ENCODE measurements around the gene GATA1.
A peak's percentile ranks its signal among the peaks of the same experiment; 100 is the strongest.

GATA1 gene

DNA sequence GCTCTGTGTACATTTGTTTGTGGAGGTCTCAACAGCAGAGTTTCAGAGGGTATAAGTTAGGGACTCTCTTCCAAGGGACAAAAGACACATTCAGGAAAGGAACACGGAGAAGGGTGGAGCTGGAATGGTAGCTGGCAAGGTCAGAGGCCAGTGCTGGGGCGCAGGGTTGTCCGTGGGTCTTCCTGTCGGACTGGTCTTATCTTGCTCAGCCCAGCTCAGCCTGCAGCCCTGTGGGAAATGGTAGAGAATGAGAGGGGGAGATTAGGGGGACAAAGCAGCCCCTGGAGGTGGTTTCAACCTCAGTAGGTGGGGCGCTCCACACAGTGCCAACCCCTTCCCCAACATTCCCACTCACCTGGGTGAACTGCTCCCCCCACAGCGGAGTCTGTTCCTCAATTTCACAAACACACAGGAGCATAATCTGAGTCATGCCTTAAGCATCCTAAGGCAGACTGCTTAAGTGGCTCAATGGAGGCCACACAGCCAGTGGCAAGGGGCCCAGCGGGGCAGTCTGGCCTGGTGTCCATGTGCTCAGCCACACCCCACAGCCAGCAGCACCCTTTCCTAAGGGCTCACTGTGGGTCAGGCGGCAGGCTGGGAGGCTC lies 8.6 kb downstream of the GATA1 start:
- no peak overlapping the region for H3K4me3 ChIP-seq
- no peak overlapping the region for H3K27ac ChIP-seq
- DNase-seq (ENCODE audit: low spot score): no peak
- no peak for TF ChIP-seq CTCF (IDR thresholded peaks at IDR 0.05)

DNA sequence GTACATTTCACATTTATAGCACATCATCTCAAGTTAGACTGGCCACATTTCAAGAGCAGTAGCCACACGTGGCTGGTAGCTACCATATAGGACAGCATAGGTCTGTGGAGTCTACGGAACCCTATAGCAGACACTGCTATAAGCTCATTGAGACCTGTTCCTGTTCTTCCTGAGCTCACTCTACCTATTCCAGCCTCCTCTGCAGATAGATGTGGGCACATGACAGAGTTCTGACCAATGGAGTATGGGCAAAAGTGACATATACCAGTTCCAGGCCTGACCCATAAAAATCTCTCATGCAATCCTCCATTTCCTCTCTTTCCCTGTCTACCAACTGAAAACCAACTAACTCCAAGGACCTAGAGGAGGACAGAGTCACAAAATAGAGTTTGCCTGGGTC lies 11.9 kb downstream of the GATA1 start:
- Histone ChIP-seq H3K27ac (no peak overlapping the region), H3K4me3 (no peak overlapping the region)
- no peak for TF ChIP-seq CTCF (IDR thresholded peaks at IDR 0.05)
- DNase-seq (ENCODE audit: low spot score): no peak

GRCh38 chrX:48800574-48801279 lies 14.3 kb downstream of the GATA1 start:
- Histone ChIP-seq H3K27ac (peak overlapping the region; percentile 77 to 92), H3K4me3 (peak overlapping the region; percentile 74)
- DNase-seq (ENCODE audit: low spot score): no peak
- TF ChIP-seq CTCF (IDR thresholded peaks at IDR 0.05): no peak

DNA sequence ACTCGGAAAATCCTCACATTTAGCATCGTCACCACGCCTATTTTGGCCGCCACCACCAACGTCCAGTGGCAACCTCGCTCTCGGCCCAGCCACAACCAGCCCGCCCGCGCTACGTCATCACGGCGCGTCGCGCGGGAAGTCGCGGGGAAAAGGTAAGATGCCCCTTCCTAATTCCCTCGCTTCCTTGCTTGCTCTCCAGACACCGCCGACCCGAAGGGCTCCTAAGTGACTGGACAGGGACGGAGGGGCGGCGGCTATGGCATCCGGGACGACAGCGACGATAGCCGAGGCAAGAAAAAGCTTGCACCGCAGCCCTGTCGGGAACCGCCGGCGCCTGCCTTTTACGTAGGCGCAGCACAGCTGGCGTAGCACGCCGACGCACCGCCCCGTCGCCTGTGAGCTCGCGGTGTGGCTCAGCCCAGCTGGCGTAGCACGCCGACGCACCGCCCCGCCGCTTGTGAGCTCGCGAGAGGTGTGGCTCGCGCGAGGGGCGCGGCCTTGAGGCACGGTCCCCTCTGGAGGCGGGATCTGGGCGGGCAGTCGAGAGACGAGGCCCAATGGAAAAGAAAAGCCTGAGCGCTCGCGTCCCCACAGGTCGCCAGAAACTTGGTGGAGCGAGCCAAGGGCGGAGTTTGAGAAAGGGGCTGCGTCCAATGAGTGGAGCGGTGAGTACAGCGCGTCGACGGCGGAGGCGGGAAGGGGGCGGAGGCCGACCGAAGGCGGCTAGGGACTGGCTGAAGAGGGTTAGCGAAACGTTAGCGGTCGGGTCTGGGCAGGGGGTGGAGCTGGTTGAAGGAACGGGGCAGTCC lies 15.1 kb downstream of the GATA1 start, which contains the start of gene HDAC6:
Gene HDAC6 (plus strand): TSS at position 788 of the 809 bp plus-strand sequence. CDS start 626 bp downstream, outside the sequence.
- peak within 1 kb of the TSS; percentile 76 for H3K4me3 ChIP-seq
- peak within 1 kb of the TSS; percentile 77 to 99 for H3K27ac ChIP-seq

DNA sequence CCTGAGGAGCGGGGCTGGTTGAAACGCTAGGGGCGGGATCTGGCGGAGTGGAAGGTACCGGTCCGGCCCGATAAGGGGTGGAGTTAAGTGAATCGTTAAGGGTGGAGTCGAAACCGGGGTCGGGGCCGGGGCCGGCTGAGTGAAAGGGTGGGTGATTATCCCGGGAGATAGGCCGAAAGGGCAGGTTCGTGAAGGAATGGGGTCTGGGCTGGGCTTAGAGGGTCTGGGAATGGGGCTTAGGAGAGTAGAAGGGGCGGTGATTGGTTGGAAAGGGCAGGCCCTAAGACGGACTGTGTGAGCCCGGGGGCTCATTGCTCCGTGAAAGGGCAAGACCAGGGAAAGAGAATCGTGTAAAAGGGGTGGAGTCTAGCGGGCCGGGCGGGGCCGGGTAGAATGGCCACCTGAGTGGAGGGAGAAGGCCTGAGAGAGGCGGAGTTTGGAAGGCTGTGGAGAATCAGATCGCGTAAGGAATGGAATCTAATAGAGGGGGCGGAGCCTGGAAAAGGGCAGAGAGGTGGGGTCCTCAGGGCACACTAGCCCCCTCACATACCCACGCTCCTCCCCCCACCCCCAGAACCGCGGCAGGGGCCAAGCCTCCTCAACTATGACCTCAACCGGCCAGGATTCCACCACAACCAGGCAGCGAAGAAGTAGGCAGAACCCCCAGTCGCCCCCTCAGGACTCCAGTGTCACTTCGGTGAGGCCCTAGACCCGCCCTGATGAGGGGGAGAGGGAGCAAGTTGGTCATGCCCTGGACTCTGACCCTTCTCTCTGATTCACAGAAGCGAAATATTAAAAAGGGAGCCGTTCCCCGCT lies 15.9 kb downstream of the GATA1 start:
- H3K4me3 ChIP-seq: peak overlapping the region; percentile 76
- no peak for TF ChIP-seq CTCF (IDR thresholded peaks at IDR 0.05)
- peak overlapping the region; percentile 69 to 99 for H3K27ac ChIP-seq
- DNase-seq (ENCODE audit: low spot score): peak; percentile 91

More for the DNA sequence above, 15.1 kb downstream of the GATA1 start, which contains the start of gene HDAC6:
- peak; percentile 97 for DNase-seq (ENCODE audit: low spot score)
- no peak for TF ChIP-seq CTCF (IDR thresholded peaks at IDR 0.05)

GRCh38 chrX:48802905-48803200 lies 16.5 kb downstream of the GATA1 start:
- TF ChIP-seq CTCF (IDR thresholded peaks at IDR 0.05): no peak
- no peak for DNase-seq (ENCODE audit: low spot score)
- H3K4me3 ChIP-seq: peak overlapping the region; percentile 76
- peak overlapping the region; percentile 69 to 99 for H3K27ac ChIP-seq

All from coronary artery (tissue), 2 donors.